ENCODE data around the gene HTR2C.
"Not testable (repeated sequence)": the region's sequence is repeated elsewhere in the genome, so short reads cannot be mapped to it uniquely, and the experiment has no call there.

DNA sequence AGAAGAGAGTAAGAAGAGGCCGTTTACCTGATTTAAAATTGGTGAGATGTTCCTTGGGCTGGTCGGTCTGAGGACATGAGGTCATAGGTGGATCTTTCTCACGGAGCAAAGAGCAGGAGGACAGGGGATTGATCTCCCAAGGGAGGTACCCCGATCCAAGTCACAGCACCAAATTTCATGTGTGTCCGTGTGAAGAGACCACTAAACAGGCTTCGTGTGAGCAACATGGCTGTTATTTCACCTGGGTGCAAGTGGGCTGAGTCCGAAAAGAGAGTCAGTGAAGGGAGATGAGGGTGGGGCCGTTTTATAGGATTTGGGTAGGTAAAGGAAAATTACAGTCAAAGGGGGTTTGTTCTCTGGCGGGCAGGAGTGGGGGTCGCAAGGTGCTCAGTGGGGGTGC lies 22.7 kb downstream of the HTR2C start:
- TF ChIP-seq POLR2A (IDR thresholded peaks at IDR 0.05) = not testable (repeated sequence)
- TF ChIP-seq, protein P1, sequence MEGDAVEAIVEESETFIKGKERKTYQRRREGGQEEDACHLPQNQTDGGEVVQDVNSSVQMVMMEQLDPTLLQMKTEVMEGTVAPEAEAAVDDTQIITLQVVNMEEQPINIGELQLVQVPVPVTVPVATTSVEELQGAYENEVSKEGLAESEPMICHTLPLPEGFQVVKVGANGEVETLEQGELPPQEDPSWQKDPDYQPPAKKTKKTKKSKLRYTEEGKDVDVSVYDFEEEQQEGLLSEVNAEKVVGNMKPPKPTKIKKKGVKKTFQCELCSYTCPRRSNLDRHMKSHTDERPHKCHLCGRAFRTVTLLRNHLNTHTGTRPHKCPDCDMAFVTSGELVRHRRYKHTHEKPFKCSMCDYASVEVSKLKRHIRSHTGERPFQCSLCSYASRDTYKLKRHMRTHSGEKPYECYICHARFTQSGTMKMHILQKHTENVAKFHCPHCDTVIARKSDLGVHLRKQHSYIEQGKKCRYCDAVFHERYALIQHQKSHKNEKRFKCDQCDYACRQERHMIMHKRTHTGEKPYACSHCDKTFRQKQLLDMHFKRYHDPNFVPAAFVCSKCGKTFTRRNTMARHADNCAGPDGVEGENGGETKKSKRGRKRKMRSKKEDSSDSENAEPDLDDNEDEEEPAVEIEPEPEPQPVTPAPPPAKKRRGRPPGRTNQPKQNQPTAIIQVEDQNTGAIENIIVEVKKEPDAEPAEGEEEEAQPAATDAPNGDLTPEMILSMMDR (IDR thresholded peaks at IDR 0.05) = not testable (repeated sequence)

All from lower leg skin (tissue), 3 donors.